Fibroblast of lung (primary cell): ENCODE data around the gene F13B. TPM values are rescaled to one million over a fixed set of nuclear protein-coding genes. Genes with fewer than 3 reads are reported as not detected.
"Not testable (repeated sequence)": the region's sequence is repeated elsewhere in the genome, so short reads cannot be mapped to it uniquely, and the experiment has no call there.

Experiments used
- DNase-seq, 2 donors: peaks; one replicate each; pipeline versions ENCODE4 v3.0.0 to v3.0.0-alpha.2; 2010; ENCODE audit warnings: low read depth in 2 of 2
- H2AFZ ChIP-seq: 2 replicates; pipeline ENCODE4 v1.5.1; 2012; ENCODE audit warnings: low read length, control low read depth, inconsistent platforms
- H3K27ac ChIP-seq: 2 replicates; pipeline ENCODE4 v1.5.1; 2011; ENCODE audit warnings: low read length, control low read depth; ENCODE audit not compliant: insufficient read depth
- H3K27me3 ChIP-seq: 2 replicates; pipeline ENCODE4 v1.5.1; 2011; ENCODE audit warnings: mild to moderate bottlenecking, low read length; ENCODE audit not compliant: control insufficient read depth, insufficient read depth
- H3K36me3 ChIP-seq: 2 replicates; pipeline ENCODE4 v1.5.1; 2011; ENCODE audit warnings: low read length; ENCODE audit not compliant: control insufficient read depth, insufficient read depth
- H3K4me1 ChIP-seq: 2 replicates; pipeline ENCODE4 v1.5.1; 2011; ENCODE audit warnings: low read length; ENCODE audit not compliant: control insufficient read depth, insufficient read depth; ENCODE audit errors: extremely low read depth
- H3K4me2 ChIP-seq: 2 replicates; pipeline ENCODE4 v1.5.1; 2011; ENCODE audit warnings: low read length, control low read depth; ENCODE audit not compliant: insufficient read depth; ENCODE audit errors: extremely low read depth
- H3K4me3 ChIP-seq, 4 experiments: fragments of 200-600 bp in 1 of 4; sonication (generic) in 1 of 4; replicated peaks in 1 of 4; 2 replicates each; pipeline ENCODE4 v1.5.1; 2011 to 2016; ENCODE audit warnings: low read length in 4 of 4, low read depth in 3 of 4, mild to moderate bottlenecking in 3 of 4, control low read depth in 2 of 4, inconsistent platforms in 1 of 4, mixed read lengths in 1 of 4; ENCODE audit not compliant: insufficient read depth in 1 of 4; ENCODE audit errors: control extremely low read depth in 1 of 4
- H3K79me2 ChIP-seq: 2 replicates; pipeline ENCODE4 v1.5.1; 2012; ENCODE audit warnings: mild to moderate bottlenecking, low read length, inconsistent platforms; ENCODE audit not compliant: control insufficient read depth, insufficient read depth
- H3K9ac ChIP-seq: 2 replicates; pipeline ENCODE4 v1.5.1; 2011; ENCODE audit warnings: mild to moderate bottlenecking, low read length, control low read depth; ENCODE audit not compliant: insufficient read depth
- H3K9me3 ChIP-seq: 2 replicates; pipeline ENCODE4 v1.5.1; 2012; ENCODE audit warnings: low read depth, low read length; ENCODE audit not compliant: control insufficient read depth, insufficient read depth
- H4K20me1 ChIP-seq: 2 replicates; pipeline ENCODE4 v1.5.1; 2011; ENCODE audit warnings: low read length; ENCODE audit not compliant: control insufficient read depth, insufficient read depth; ENCODE audit errors: extremely low read depth
- CTCF ChIP-seq, 2 donors: IDR thresholded peaks in 1 of 2; conservative IDR thresholded peaks in 1 of 2; 1 replicate in 1 of 2; 2 replicates in 1 of 2; pipeline ENCODE4 v1.5.1; 2011 to 2012; ENCODE audit warnings: low read length in 2 of 2, control low read depth in 1 of 2, inconsistent platforms in 1 of 2, low read depth in 1 of 2, mild to moderate bottlenecking in 1 of 2
- EZH2 ChIP-seq: IDR thresholded peaks from 2 replicates; pipeline ENCODE4 v1.5.1; 2012; ENCODE audit warnings: low read length, control low read depth, mild to moderate bottlenecking; ENCODE audit errors: missing control alignments
- polyA plus RNA-seq, 2 donors: library from polyadenylated mRNA; depleted of rRNA in 1 of 2; stranded (reverse) in 1 of 2; unstranded in 1 of 2; fragments of >200 nt; gene quantifications; 2 replicates each; pipeline ENCODE4 v1.2.1, GENCODE V29; 2011 to 2012; ENCODE audit warnings: missing spikeins in 1 of 2
- total RNA-seq: library from RNA; depleted of rRNA; stranded (reverse); fragments of >200 nt; gene quantifications from 2 replicates; pipeline ENCODE4 v1.2.1, GENCODE V29; 2014

Gene F13B
- total and polyA plus RNA-seq, 2 donors (not counting 1 experiment from before 2014, with no cell fraction given) = not detected

DNA sequence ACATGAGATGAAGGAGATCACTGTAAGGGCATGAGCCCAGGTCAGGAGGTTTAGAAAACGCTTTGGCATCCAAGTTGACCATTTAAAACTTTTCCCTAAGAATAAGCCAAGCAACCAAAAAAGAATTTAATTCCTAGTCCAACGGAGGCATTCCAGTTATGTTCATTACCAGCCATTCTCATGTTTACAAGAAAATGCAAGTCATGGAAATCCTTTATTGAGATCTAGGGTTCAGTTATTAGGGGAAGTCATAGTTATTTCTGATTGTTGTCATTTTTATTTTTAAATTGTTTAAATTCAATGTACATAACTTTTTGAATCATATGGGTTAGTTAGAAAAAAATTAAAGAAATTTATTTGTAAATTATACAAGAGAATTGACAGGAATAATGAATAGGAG, 65.2 kb downstream of the F13B start:
- Histone ChIP-seq H3K36me3 (no peaks in the 10 kb centered on the region), H4K20me1 (no peaks in the 10 kb centered on the region), H3K4me3 (no peak overlapping the region), H3K4me2 (no peak overlapping the region), H3K9ac (no peak overlapping the region), H3K79me2 (no peaks in the 10 kb centered on the region), H2AFZ (no peak overlapping the region), H3K27me3 (no peaks in the 10 kb centered on the region), H3K9me3 (no peaks in the 10 kb centered on the region), H3K4me1 (no peaks in the 10 kb centered on the region), H3K27ac (no peak overlapping the region)
- no peak for TF ChIP-seq EZH2
- no peak for TF ChIP-seq CTCF (conservative IDR thresholded peaks at IDR 0.05 in 1 of 2, IDR thresholded peaks at IDR 0.05 in 1 of 2; ENCODE audit: low read depth in 1 of 2, low read length in 2 of 2)
- DNase-seq = no peak

DNA sequence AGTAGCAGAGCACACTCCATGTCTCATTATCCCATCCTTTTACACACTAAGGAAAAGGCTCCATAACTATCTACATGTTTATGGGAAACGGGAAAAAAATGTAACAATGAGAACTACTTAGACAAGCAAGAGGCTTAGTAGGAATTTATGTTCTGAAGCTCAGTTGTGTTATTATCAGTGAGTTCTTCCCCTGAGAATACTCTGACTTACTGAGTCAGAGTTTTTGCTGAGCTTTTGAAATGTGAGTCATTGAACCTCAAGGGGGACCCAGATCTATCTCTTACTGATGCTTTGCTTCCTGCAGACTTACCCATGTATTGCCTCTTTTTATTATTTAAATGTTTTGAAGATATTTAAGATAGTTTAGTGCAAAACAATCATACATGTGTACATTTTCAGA, 69.6 kb downstream of the F13B start:
- H2AFZ ChIP-seq = no peak overlapping the region
- no peaks in the 10 kb centered on the region for H3K27me3 ChIP-seq
- no peaks in the 10 kb centered on the region for H3K4me1 ChIP-seq
- peak overlapping the region; percentile 35 for H3K4me2 ChIP-seq
- H3K27ac ChIP-seq = no peak overlapping the region
- TF ChIP-seq CTCF (conservative IDR thresholded peaks at IDR 0.05 in 1 of 2, IDR thresholded peaks at IDR 0.05 in 1 of 2; ENCODE audit: low read depth in 1 of 2, low read length in 2 of 2) (no peak), EZH2 (no peak)
- peak; percentile 33 to 59 for DNase-seq
- no peaks in the 10 kb centered on the region for H4K20me1 ChIP-seq
- no peak overlapping the region for H3K4me3 ChIP-seq
- no peaks in the 10 kb centered on the region for H3K9me3 ChIP-seq
- H3K9ac ChIP-seq = no peak overlapping the region
- H3K36me3 ChIP-seq = no peaks in the 10 kb centered on the region
- no peaks in the 10 kb centered on the region for H3K79me2 ChIP-seq

GRCh38 chr1:196993916-196994315, 73.1 kb downstream of the F13B start:
- Histone ChIP-seq H3K79me2 (no peaks in the 10 kb centered on the region), H3K9ac (no peak overlapping the region), H2AFZ (no peak overlapping the region), H3K4me3 (no peak overlapping the region), H3K27me3 (no peaks in the 10 kb centered on the region), H3K9me3 (no peaks in the 10 kb centered on the region), H3K36me3 (no peaks in the 10 kb centered on the region), H4K20me1 (no peaks in the 10 kb centered on the region), H3K27ac (no peak overlapping the region), H3K4me1 (no peaks in the 10 kb centered on the region), H3K4me2 (no peak overlapping the region)
- DNase-seq = no peak
- no peak for TF ChIP-seq CTCF (conservative IDR thresholded peaks at IDR 0.05 in 1 of 2, IDR thresholded peaks at IDR 0.05 in 1 of 2; ENCODE audit: low read depth in 1 of 2, low read length in 2 of 2)
- no peak for TF ChIP-seq EZH2

GRCh38 chr1:196991919-196992651, 75.0 kb downstream of the F13B start:
- H3K27ac ChIP-seq, H3K36me3 ChIP-seq, H3K79me2 ChIP-seq, H3K4me3 ChIP-seq, H3K9ac ChIP-seq, H3K27me3 ChIP-seq, H3K9me3 ChIP-seq, H3K4me2 ChIP-seq, H4K20me1 ChIP-seq, H3K4me1 ChIP-seq: not testable (repeated sequence)
- peak overlapping the region; percentile 49 for H2AFZ ChIP-seq
- DNase-seq = peak in 1 of 2 donors; percentile 14
